Calu3 (cell line): ENCODE measurements around the gene PTBP1. TPM values are rescaled to one million over a fixed set of nuclear protein-coding genes. Genes with fewer than 3 reads are reported as not detected.
A peak's percentile ranks its signal among the peaks of the same experiment; 100 is the strongest.

Source experiments
- BruUV-seq: library from RNA; stranded (reverse); fragments of 400-500 nt; replicated peaks from 2 replicates; lab custom pipeline; 2021; lab: Mats Ljungman, UMichigan
- CTCF ChIA-PET: fragments of 300-600 bp; sonication (Branson Sonifier 250); formaldehyde crosslinking; loops from one replicate; lab custom pipeline; 2022; ENCODE audit warnings: antibody characterized with exemption; lab: Charles Lee
- DNase-seq: peaks from one replicate; pipeline ENCODE4 v3.0.0; 2022
- H3K27ac Mint-ChIP-seq: one replicate; pipeline ENCODE4 v1.8.0; 2022; ENCODE audit warnings: mixed read lengths; ENCODE audit not compliant: unreplicated experiment
- H3K27me3 Mint-ChIP-seq: one replicate; pipeline ENCODE4 v1.8.0; 2022; ENCODE audit warnings: mixed read lengths; ENCODE audit not compliant: unreplicated experiment
- H3K36me3 Mint-ChIP-seq: one replicate; pipeline ENCODE4 v1.8.0; 2022; ENCODE audit warnings: mild to moderate bottlenecking, moderate library complexity, mixed read lengths; ENCODE audit not compliant: insufficient read depth, unreplicated experiment
- H3K4me1 Mint-ChIP-seq: one replicate; pipeline ENCODE4 v1.8.0; 2022; ENCODE audit warnings: mild to moderate bottlenecking, low read depth, mixed read lengths; ENCODE audit not compliant: unreplicated experiment
- H3K4me3 Mint-ChIP-seq: one replicate; pipeline ENCODE4 v1.8.0; 2022; ENCODE audit warnings: mild to moderate bottlenecking, low read depth, moderate library complexity, mixed read lengths; ENCODE audit not compliant: unreplicated experiment
- H3K9me3 Mint-ChIP-seq: one replicate; pipeline ENCODE4 v1.8.0; 2022; ENCODE audit warnings: low read depth, mixed read lengths; ENCODE audit not compliant: unreplicated experiment
- intact Hi-C: fragments of 100-400 bp; cut with micrococcal nuclease; formaldehyde crosslinking; loops from one replicate; pipeline ENCODE4 v1.10.0; 2022; ENCODE audit not compliant: unreplicated experiment
- total RNA-seq: library from RNA; stranded (reverse); gene quantifications from 2 replicates; pipeline ENCODE4 v1.2.3, GENCODE V29; 2022
- TF ChIP-seq, protein P1 (sequence below): fragments of 200-600 bp; IDR thresholded peaks from one replicate; pipeline ENCODE4 v1.8.0; 2022; ENCODE audit warnings: antibody characterized with exemption; ENCODE audit not compliant: unreplicated experiment

PTBP1 gene
- total RNA-seq, 1 experiment from 2014 or later: 409 TPM

GRCh38 chr19:843180-843835 lies 46.1 kb downstream of the PTBP1 start:
- peak overlapping the region; percentile 24 for H3K4me3 Mint-ChIP-seq

GRCh38 chr19:843836-844545 lies 46.7 kb downstream of the PTBP1 start:
- Mint-ChIP-seq H3K4me1 (peaks cover 9% of the 10 kb centered on the region), H3K27ac (no peak overlapping the region), H3K27me3 (peaks cover 66% of the 10 kb centered on the region), H3K9me3 (peaks cover 3% of the 10 kb centered on the region), H3K4me3 (peak overlapping the region; percentile 26), H3K36me3 (peaks cover 3% of the 10 kb centered on the region)
- no peak for DNase-seq
- CTCF ChIA-PET: interaction anchor here (0.8 kb wide), 1 partner anchor 43 kb away, joined by 6 read pairs; no protein-coding TSS in a partner anchor
- no TSS peak for BruUV-seq
- intact Hi-C loops: no loop called here
- TF ChIP-seq, protein P1, sequence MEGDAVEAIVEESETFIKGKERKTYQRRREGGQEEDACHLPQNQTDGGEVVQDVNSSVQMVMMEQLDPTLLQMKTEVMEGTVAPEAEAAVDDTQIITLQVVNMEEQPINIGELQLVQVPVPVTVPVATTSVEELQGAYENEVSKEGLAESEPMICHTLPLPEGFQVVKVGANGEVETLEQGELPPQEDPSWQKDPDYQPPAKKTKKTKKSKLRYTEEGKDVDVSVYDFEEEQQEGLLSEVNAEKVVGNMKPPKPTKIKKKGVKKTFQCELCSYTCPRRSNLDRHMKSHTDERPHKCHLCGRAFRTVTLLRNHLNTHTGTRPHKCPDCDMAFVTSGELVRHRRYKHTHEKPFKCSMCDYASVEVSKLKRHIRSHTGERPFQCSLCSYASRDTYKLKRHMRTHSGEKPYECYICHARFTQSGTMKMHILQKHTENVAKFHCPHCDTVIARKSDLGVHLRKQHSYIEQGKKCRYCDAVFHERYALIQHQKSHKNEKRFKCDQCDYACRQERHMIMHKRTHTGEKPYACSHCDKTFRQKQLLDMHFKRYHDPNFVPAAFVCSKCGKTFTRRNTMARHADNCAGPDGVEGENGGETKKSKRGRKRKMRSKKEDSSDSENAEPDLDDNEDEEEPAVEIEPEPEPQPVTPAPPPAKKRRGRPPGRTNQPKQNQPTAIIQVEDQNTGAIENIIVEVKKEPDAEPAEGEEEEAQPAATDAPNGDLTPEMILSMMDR: no peak

More at GRCh38 chr19:843180-843835, 46.1 kb downstream of the PTBP1 start:
- CTCF ChIA-PET: no interaction called here
- H3K4me1 Mint-ChIP-seq: peaks cover 9% of the 10 kb centered on the region
- peaks cover 3% of the 10 kb centered on the region for H3K36me3 Mint-ChIP-seq
- DNase-seq: peak; percentile 40
- TF ChIP-seq, protein P1: no peak
- peaks cover 3% of the 10 kb centered on the region for H3K9me3 Mint-ChIP-seq
- intact Hi-C loops: no loop called here
- H3K27ac Mint-ChIP-seq: no peak overlapping the region
- peaks cover 59% of the 10 kb centered on the region for H3K27me3 Mint-ChIP-seq
- BruUV-seq: no TSS peak

GRCh38 chr19:844546-844971 lies 47.3 kb downstream of the PTBP1 start:
- peak overlapping the region; percentile 26 for H3K4me3 Mint-ChIP-seq
- no TSS peak for BruUV-seq
- DNase-seq: no peak

DNA sequence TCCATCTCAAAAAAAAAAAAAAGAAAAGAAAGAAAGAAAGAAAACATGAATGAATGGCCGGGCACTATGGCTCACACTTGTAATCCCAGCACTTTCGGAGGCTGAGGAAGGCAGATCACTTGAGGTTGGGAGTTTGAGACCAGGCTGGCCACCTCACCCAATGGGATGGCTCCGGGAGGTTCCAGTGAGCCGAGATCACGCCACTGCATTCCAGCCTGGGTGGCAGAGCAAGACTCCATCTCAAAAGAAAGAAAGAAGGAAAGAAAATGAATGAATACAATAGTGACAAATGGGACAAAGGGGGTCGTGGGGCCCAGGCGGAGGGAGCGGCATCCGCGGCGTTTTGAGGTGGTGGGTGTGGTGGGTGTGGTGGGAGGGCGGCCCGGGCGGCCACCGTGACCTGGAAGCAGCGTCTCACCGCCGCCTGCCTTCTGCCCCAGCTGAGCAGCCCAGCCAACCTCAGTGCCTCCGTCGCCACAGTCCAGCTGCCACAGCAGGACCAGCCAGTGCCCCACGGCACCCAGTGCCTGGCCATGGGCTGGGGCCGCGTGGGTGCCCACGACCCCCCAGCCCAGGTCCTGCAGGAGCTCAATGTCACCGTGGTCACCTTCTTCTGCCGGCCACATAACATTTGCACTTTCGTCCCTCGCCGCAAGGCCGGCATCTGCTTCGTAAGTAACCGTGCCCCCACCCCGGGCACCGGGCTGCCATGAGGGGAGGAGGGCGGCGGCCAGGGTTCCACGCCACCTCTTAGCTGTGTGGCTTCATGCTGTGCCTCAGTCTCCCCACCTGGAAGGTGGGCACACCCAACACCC lies 48.7 kb downstream of the PTBP1 start:
- CTCF ChIA-PET: no interaction called here
- Mint-ChIP-seq H3K4me3 (no peak overlapping the region), H3K36me3 (peaks cover 3% of the 10 kb centered on the region), H3K27me3 (peaks cover 63% of the 10 kb centered on the region), H3K27ac (no peak overlapping the region), H3K9me3 (peaks cover 3% of the 10 kb centered on the region), H3K4me1 (peaks cover 9% of the 10 kb centered on the region)
- TF ChIP-seq, protein P1: no peak
- no peak for DNase-seq
- intact Hi-C loops: no loop called here
- no TSS peak for BruUV-seq

More at GRCh38 chr19:844546-844971, 47.3 kb downstream of the PTBP1 start:
- TF ChIP-seq, protein P1: no peak
- no peak overlapping the region for H3K27ac Mint-ChIP-seq
- H3K9me3 Mint-ChIP-seq: peaks cover 3% of the 10 kb centered on the region
- intact Hi-C loops: no loop called here
- CTCF ChIA-PET: interaction anchor here (0.8 kb wide), 1 partner anchor 44 kb away, joined by 6 read pairs; no protein-coding TSS in a partner anchor
- peaks cover 9% of the 10 kb centered on the region for H3K4me1 Mint-ChIP-seq
- peaks cover 66% of the 10 kb centered on the region for H3K27me3 Mint-ChIP-seq
- peaks cover 3% of the 10 kb centered on the region for H3K36me3 Mint-ChIP-seq
